Measurements from ENCODE around the gene AGPAT4. TPM values are rescaled to one million over a fixed set of nuclear protein-coding genes. Genes with fewer than 3 reads are reported as not detected.

Gene AGPAT4
- total RNA-seq, 1 donor from 2014 or later, result 7.8 TPM

- Mint-ChIP-seq H3K4me1 (ENCODE audit: low read depth) (no peaks in the 10 kb centered on the region), H3K9me3 (no peaks in the 10 kb centered on the region), H3K36me3 (ENCODE audit: low read depth) (no peaks in the 10 kb centered on the region), H3K4me3 (no peak overlapping the region), H3K27ac (no peak overlapping the region), H3K27me3 (ENCODE audit: insufficient read depth) (peaks cover 9% of the 10 kb centered on the region)
- DNase-seq (ENCODE audit: low spot score), result no peak
- intact Hi-C loops (cut with micrococcal nuclease), result no loop called here
Measured at GRCh38 chr6:161302949-161303348, 29.1 kb upstream of the AGPAT4 start.

- Mint-ChIP-seq H3K9me3 (no peaks in the 10 kb centered on the region), H3K27ac (no peak overlapping the region), H3K4me3 (no peak overlapping the region), H3K36me3 (ENCODE audit: low read depth) (no peaks in the 10 kb centered on the region), H3K27me3 (ENCODE audit: insufficient read depth) (peaks cover 11% of the 10 kb centered on the region), H3K4me1 (ENCODE audit: low read depth) (no peaks in the 10 kb centered on the region)
- intact Hi-C loops (cut with micrococcal nuclease), result no loop called here
- no peak for DNase-seq (ENCODE audit: low spot score)
Measured at GRCh38 chr6:161301338-161301737, 27.5 kb upstream of the AGPAT4 start.

GRCh38 chr6:161300823-161301222 is 27.0 kb upstream of the AGPAT4 start:
- Mint-ChIP-seq H3K4me1 (ENCODE audit: low read depth) (no peaks in the 10 kb centered on the region), H3K27ac (no peak overlapping the region), H3K27me3 (ENCODE audit: insufficient read depth) (peaks cover 11% of the 10 kb centered on the region), H3K36me3 (ENCODE audit: low read depth) (no peaks in the 10 kb centered on the region), H3K9me3 (no peaks in the 10 kb centered on the region), H3K4me3 (no peak overlapping the region)
- DNase-seq (ENCODE audit: low spot score), result no peak
- intact Hi-C loops (cut with micrococcal nuclease), result no loop called here

- no peak overlapping the region for H3K4me3 Mint-ChIP-seq
- H3K9me3 Mint-ChIP-seq, result no peaks in the 10 kb centered on the region
- intact Hi-C loops (cut with micrococcal nuclease), result no loop called here
- H3K36me3 Mint-ChIP-seq (ENCODE audit: low read depth), result no peaks in the 10 kb centered on the region
- no peak overlapping the region for H3K27ac Mint-ChIP-seq
- no peak for DNase-seq (ENCODE audit: low spot score)
- H3K4me1 Mint-ChIP-seq (ENCODE audit: low read depth), result no peaks in the 10 kb centered on the region
- peaks cover 11% of the 10 kb centered on the region for H3K27me3 Mint-ChIP-seq (ENCODE audit: insufficient read depth)
Measured at GRCh38 chr6:161299726-161300125, 25.9 kb upstream of the AGPAT4 start.

GRCh38 chr6:161295784-161296183 is 21.9 kb upstream of the AGPAT4 start:
- H3K27ac Mint-ChIP-seq, result no peak overlapping the region
- H3K9me3 Mint-ChIP-seq, result no peaks in the 10 kb centered on the region
- no peak overlapping the region for H3K4me3 Mint-ChIP-seq
- no peaks in the 10 kb centered on the region for H3K36me3 Mint-ChIP-seq (ENCODE audit: low read depth)
- no peak for DNase-seq (ENCODE audit: low spot score)
- peaks cover 13% of the 10 kb centered on the region for H3K27me3 Mint-ChIP-seq (ENCODE audit: insufficient read depth)
- no peaks in the 10 kb centered on the region for H3K4me1 Mint-ChIP-seq (ENCODE audit: low read depth)
- intact Hi-C loops (cut with micrococcal nuclease), result no loop called here

GRCh38 chr6:161292650-161293281 is 18.9 kb upstream of the AGPAT4 start:
- peaks cover 8% of the 10 kb centered on the region for H3K27me3 Mint-ChIP-seq (ENCODE audit: insufficient read depth)
- no peaks in the 10 kb centered on the region for H3K9me3 Mint-ChIP-seq
- no peak overlapping the region for H3K27ac Mint-ChIP-seq
- intact Hi-C loops (cut with micrococcal nuclease), result no loop called here
- no peak for DNase-seq (ENCODE audit: low spot score)
- H3K4me1 Mint-ChIP-seq (ENCODE audit: low read depth), result no peaks in the 10 kb centered on the region
- H3K36me3 Mint-ChIP-seq (ENCODE audit: low read depth), result no peaks in the 10 kb centered on the region
- no peak overlapping the region for H3K4me3 Mint-ChIP-seq

GRCh38 chr6:161292145-161292544 is 18.3 kb upstream of the AGPAT4 start:
- Mint-ChIP-seq H3K9me3 (no peaks in the 10 kb centered on the region), H3K36me3 (ENCODE audit: low read depth) (no peaks in the 10 kb centered on the region), H3K4me1 (ENCODE audit: low read depth) (no peaks in the 10 kb centered on the region), H3K4me3 (no peak overlapping the region), H3K27me3 (ENCODE audit: insufficient read depth) (peaks cover 8% of the 10 kb centered on the region), H3K27ac (no peak overlapping the region)
- intact Hi-C loops (cut with micrococcal nuclease), result no loop called here
- no peak for DNase-seq (ENCODE audit: low spot score)

GRCh38 chr6:161290751-161291150 is 16.9 kb upstream of the AGPAT4 start:
- DNase-seq (ENCODE audit: low spot score), result no peak
- intact Hi-C loops (cut with micrococcal nuclease), result no loop called here
- no peaks in the 10 kb centered on the region for H3K9me3 Mint-ChIP-seq
- H3K4me1 Mint-ChIP-seq (ENCODE audit: low read depth), result peaks cover 9% of the 10 kb centered on the region
- peaks cover 4% of the 10 kb centered on the region for H3K27me3 Mint-ChIP-seq (ENCODE audit: insufficient read depth)
- H3K27ac Mint-ChIP-seq, result no peak overlapping the region
- H3K36me3 Mint-ChIP-seq (ENCODE audit: low read depth), result no peaks in the 10 kb centered on the region
- no peak overlapping the region for H3K4me3 Mint-ChIP-seq

- no peaks in the 10 kb centered on the region for H3K36me3 Mint-ChIP-seq (ENCODE audit: low read depth)
- H3K9me3 Mint-ChIP-seq, result no peaks in the 10 kb centered on the region
- H3K27ac Mint-ChIP-seq, result no peak overlapping the region
- H3K4me1 Mint-ChIP-seq (ENCODE audit: low read depth), result peaks cover 26% of the 10 kb centered on the region
- no peak for DNase-seq (ENCODE audit: low spot score)
- intact Hi-C loops (cut with micrococcal nuclease), result no loop called here
- H3K27me3 Mint-ChIP-seq (ENCODE audit: insufficient read depth), result peaks cover 4% of the 10 kb centered on the region
- H3K4me3 Mint-ChIP-seq, result no peak overlapping the region
Measured at GRCh38 chr6:161284653-161285052, 10.8 kb upstream of the AGPAT4 start.

GRCh38 chr6:161281092-161281491 is 7.2 kb upstream of the AGPAT4 start:
- Mint-ChIP-seq H3K36me3 (ENCODE audit: low read depth) (no peaks in the 10 kb centered on the region), H3K27ac (no peak overlapping the region), H3K4me3 (no peak overlapping the region), H3K27me3 (ENCODE audit: insufficient read depth) (peaks cover 10% of the 10 kb centered on the region), H3K9me3 (no peaks in the 10 kb centered on the region), H3K4me1 (ENCODE audit: low read depth) (peaks cover 19% of the 10 kb centered on the region)
- DNase-seq (ENCODE audit: low spot score), result no peak
- intact Hi-C loops (cut with micrococcal nuclease), result no loop called here

- intact Hi-C loops (cut with micrococcal nuclease), result loop anchor here (10.0 kb wide), 1 partner anchor 195 kb away; no protein-coding TSS in a partner anchor
- Mint-ChIP-seq H3K36me3 (ENCODE audit: low read depth) (no peaks in the 10 kb centered on the region), H3K4me1 (ENCODE audit: low read depth) (peaks cover 13% of the 10 kb centered on the region), H3K4me3 (no peak overlapping the region), H3K27ac (no peak overlapping the region), H3K9me3 (no peaks in the 10 kb centered on the region), H3K27me3 (ENCODE audit: insufficient read depth) (peaks cover 13% of the 10 kb centered on the region)
- no peak for DNase-seq (ENCODE audit: low spot score)
Measured at GRCh38 chr6:161279677-161280415, 6.0 kb upstream of the AGPAT4 start.

- Mint-ChIP-seq H3K4me1 (ENCODE audit: low read depth) (peaks cover 26% of the 10 kb centered on the region), H3K4me3 (no peak overlapping the region), H3K36me3 (ENCODE audit: low read depth) (no peaks in the 10 kb centered on the region), H3K27ac (no peak overlapping the region), H3K27me3 (ENCODE audit: insufficient read depth) (peaks cover 13% of the 10 kb centered on the region), H3K9me3 (no peaks in the 10 kb centered on the region)
- intact Hi-C loops (cut with micrococcal nuclease), result loop anchor here (10.0 kb wide), 1 partner anchor 192 kb away; no protein-coding TSS in a partner anchor
- no peak for DNase-seq (ENCODE audit: low spot score)
Measured at GRCh38 chr6:161276605-161277155, 2.8 kb upstream of the AGPAT4 start.

- peaks cover 9% of the 10 kb centered on the region for H3K27me3 Mint-ChIP-seq (ENCODE audit: insufficient read depth)
- H3K36me3 Mint-ChIP-seq (ENCODE audit: low read depth), result no peaks in the 10 kb centered on the region
- no peak for DNase-seq (ENCODE audit: low spot score)
- H3K9me3 Mint-ChIP-seq, result no peaks in the 10 kb centered on the region
- intact Hi-C loops (cut with micrococcal nuclease), result loop anchor here (1.0 to 10.0 kb wide), 7 partner anchors 38 to 1548 kb away; partner anchors contain the start of genes PACRG, PRKN and WTAP
- H3K27ac Mint-ChIP-seq, result no peak overlapping the region
- H3K4me1 Mint-ChIP-seq (ENCODE audit: low read depth), result peaks cover 36% of the 10 kb centered on the region
- no peak overlapping the region for H3K4me3 Mint-ChIP-seq
Measured at GRCh38 chr6:161274898-161275297, 1.0 kb upstream of the AGPAT4 start.
